NT2/D1 (cell line): ENCODE data around the gene RPH3AL.
"Not testable (repeated sequence)": the region's sequence is repeated elsewhere in the genome, so short reads cannot be mapped to it uniquely, and the experiment has no call there.

ENCODE experiments used
- DNase-seq: peaks from one replicate; pipeline ENCODE4 v3.0.0-alpha.2; 2011; ENCODE audit warnings: low read depth, low spot score
- H3K27me3 ChIP-seq: 2 replicates; pipeline ENCODE4 v1.6.0; 2011; ENCODE audit warnings: mild to moderate bottlenecking; ENCODE audit not compliant: insufficient read length, insufficient read depth
- H3K36me3 ChIP-seq: 2 replicates; pipeline ENCODE4 v1.6.1; 2011; ENCODE audit warnings: mild to moderate bottlenecking, low read length, mixed read lengths; ENCODE audit not compliant: insufficient read depth, insufficient read length
- H3K4me1 ChIP-seq: 2 replicates; pipeline ENCODE4 v1.5.1; 2011; ENCODE audit not compliant: insufficient read depth, insufficient read length
- H3K4me3 ChIP-seq: 2 replicates; pipeline ENCODE4 v1.5.1; 2011; ENCODE audit warnings: low read depth; ENCODE audit not compliant: insufficient read length
- H3K9ac ChIP-seq: 2 replicates; pipeline ENCODE4 v1.6.0; 2011; ENCODE audit warnings: low read depth; ENCODE audit not compliant: insufficient read length
- H3K9me3 ChIP-seq: 2 replicates; pipeline ENCODE4 v1.5.1; 2011; ENCODE audit warnings: mild to moderate bottlenecking, low read length; ENCODE audit not compliant: insufficient read depth
- SUZ12 ChIP-seq: IDR thresholded peaks from 2 replicates; pipeline ENCODE4 v1.6.1; 2011; ENCODE audit not compliant: insufficient read length, insufficient read depth; ENCODE audit errors: extremely low read depth
- YY1 ChIP-seq: IDR thresholded peaks from 2 replicates; pipeline ENCODE4 v1.6.1; 2011; ENCODE audit not compliant: insufficient read length, insufficient read depth
- ZNF274 ChIP-seq: IDR thresholded peaks from 2 replicates; pipeline ENCODE4 v1.6.1; 2011; ENCODE audit warnings: mild to moderate bottlenecking, low read depth, low read length

The RPH3AL gene

DNA sequence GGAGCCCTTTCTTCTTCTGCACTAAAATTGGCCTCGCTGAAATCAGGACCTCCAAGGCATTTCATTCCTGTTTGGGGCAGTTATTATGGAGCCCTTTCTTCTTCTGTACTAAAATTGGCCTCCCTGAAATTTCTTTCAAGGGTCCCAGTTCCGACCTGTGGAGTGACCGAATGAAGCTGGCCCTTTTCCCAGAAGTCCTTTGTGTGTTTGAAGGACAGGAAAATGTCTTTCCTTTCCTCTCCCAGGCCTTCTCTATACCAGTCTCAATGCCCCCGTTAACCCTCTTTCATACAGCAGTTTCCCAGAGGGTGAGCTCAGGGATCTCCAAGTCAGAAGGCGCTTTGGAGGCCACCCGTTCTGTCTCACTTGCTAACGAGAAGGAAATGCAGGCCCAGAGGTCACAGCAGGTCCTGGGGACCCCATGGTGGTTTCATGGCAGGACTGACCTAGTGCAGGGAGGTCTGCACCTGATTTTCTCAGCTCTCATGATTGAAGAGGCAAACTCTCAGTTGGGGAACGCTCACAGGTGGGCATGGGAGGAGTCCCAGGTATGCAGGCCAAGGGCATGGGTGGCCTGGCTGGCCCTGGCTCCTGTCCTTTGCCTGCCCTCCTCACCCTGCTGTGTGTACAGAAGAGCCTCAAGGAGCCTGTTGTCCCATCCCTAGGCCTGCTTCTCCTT is 134.0 kb downstream of the RPH3AL start:
- peaks cover 3% of the 10 kb centered on the region for H3K4me1 ChIP-seq
- no peak overlapping the region for H3K9ac ChIP-seq
- TF ChIP-seq ZNF274 (no peak), YY1 (no peak), SUZ12 (no peak)
- H3K36me3 ChIP-seq: peaks cover 4% of the 10 kb centered on the region
- no peak for DNase-seq
- no peak overlapping the region for H3K4me3 ChIP-seq
- H3K9me3 ChIP-seq: no peaks in the 10 kb centered on the region
- H3K27me3 ChIP-seq: no peaks in the 10 kb centered on the region

DNA sequence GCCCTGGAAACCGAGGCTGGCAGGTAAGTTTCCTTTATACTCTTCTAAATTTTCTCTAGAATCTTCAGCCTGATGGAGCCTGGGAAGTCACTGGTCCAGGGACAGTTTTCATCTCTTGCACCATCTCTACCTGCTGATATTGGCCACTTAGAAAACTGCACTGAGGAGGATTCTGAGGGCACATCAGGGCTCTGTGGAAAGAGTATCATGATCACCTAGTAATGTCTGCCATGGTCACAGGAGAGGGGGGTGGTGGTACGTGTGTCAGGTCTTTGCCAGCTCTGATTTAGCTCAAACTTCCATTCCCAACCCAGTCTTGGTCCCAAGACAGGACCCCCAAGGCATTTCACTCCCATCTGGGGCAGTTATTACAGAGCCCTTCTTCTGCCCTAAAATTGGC is 136.0 kb downstream of the RPH3AL start:
- Histone ChIP-seq H3K36me3 (peaks cover 16% of the 10 kb centered on the region), H3K9ac (no peak overlapping the region), H3K4me1 (peaks cover 3% of the 10 kb centered on the region), H3K4me3 (no peak overlapping the region), H3K9me3 (no peaks in the 10 kb centered on the region), H3K27me3 (no peaks in the 10 kb centered on the region)
- TF ChIP-seq ZNF274 (no peak), SUZ12 (no peak), YY1 (no peak)
- no peak for DNase-seq

- DNase-seq, H3K27me3 ChIP-seq: not testable (repeated sequence)
- TF ChIP-seq YY1: peak; percentile 85
These were observed 136.8 kb downstream of the RPH3AL start for GRCh38 chr17:215563-216478.

DNA sequence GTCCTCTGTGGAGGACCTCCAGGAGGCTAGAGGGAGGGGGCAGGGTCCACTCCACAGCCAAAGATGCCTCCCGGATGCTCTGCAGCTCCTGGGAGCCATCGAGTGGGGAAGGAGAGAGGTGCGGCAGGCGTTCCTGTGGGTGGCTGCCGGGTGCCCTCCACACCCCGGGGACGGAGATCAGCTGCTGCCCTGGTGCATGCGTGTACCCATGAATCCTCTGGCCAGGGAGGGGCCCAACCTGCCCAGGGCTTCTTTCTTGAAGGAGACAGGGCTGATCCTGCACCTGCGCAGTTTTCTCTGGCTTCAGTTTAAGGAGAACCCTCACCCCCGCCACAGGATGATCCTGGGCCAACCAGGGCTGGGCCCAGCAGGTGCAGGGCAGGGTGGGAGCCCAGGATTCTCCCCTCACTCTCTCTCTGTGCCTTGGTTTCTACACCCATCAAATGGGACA is 137.7 kb downstream of the RPH3AL start:
- peak overlapping the region; percentile 81 for H3K9ac ChIP-seq
- H3K36me3 ChIP-seq: peaks cover 21% of the 10 kb centered on the region
- peak overlapping the region; percentile 71 for H3K4me3 ChIP-seq
- no peak for DNase-seq
- H3K9me3 ChIP-seq: no peaks in the 10 kb centered on the region
- peaks cover 3% of the 10 kb centered on the region for H3K4me1 ChIP-seq
- H3K27me3 ChIP-seq: no peaks in the 10 kb centered on the region
- TF ChIP-seq ZNF274 (no peak), SUZ12 (no peak), YY1 (no peak)

More at GRCh38 chr17:215563-216478, 136.8 kb downstream of the RPH3AL start:
- H3K9me3 ChIP-seq, H3K4me1 ChIP-seq: not testable (repeated sequence)
- Histone ChIP-seq H3K4me3 (peak overlapping the region; percentile 71), H3K9ac (peak overlapping the region; percentile 81), H3K36me3 (peaks cover 19% of the 10 kb centered on the region)

DNA sequence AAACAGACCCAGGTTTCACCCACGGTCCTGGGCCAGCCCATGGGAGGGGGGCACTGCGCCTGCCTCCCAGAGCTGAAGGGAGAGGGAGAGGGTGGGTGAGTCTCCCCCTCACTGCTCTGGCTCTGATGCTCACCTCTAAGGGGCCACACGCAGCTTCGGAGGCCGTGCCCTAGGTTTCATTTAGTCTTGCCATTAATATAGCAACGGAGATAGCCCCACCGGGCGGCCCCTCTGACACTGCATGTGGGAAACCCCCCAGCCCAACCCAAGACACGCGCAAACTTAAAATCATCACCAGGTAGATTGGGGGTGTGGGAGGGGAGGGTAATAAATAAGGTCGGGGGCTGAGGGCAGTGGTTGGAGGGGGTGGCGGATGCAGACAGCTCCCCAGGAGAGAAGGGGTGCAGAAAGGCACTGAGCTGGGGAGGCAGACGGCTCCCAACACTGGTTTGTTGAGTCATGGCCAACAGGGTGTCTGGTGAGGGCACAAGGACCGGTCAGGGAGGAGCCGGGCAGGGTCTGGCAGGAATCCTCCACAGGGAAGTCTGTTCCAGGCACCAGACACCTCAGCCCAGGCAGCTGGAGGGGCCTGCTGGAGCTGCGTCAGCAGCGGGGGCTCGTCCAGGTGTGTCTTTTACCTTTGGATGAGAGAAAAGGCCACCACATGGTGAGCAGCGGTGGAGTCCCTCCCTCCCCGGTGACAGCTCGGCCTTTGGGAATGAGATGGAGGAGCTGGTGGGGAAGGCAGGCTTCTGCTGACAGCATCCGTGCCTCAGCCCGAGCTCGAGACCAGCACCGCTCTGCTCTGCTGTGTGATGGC is 139.1 kb downstream of the RPH3AL start:
- no peak overlapping the region for H3K4me3 ChIP-seq
- H3K4me1 ChIP-seq: peaks cover 3% of the 10 kb centered on the region
- DNase-seq: no peak
- no peaks in the 10 kb centered on the region for H3K27me3 ChIP-seq
- peaks cover 21% of the 10 kb centered on the region for H3K36me3 ChIP-seq
- TF ChIP-seq SUZ12: no peak
- no peak for TF ChIP-seq ZNF274
- TF ChIP-seq YY1: no peak
- no peak overlapping the region for H3K9ac ChIP-seq
- no peaks in the 10 kb centered on the region for H3K9me3 ChIP-seq

GRCh38 chr17:210402-210801 is 142.2 kb downstream of the RPH3AL start:
- H3K27me3 ChIP-seq: no peaks in the 10 kb centered on the region

More at GRCh38 chr17:210402-210801, 142.2 kb downstream of the RPH3AL start:
- no peak overlapping the region for H3K9ac ChIP-seq
- peaks cover 9% of the 10 kb centered on the region; the same call in 1 of the 2 replicates for H3K9me3 ChIP-seq
- peaks cover 21% of the 10 kb centered on the region for H3K36me3 ChIP-seq
- DNase-seq: no peak
- no peak for TF ChIP-seq ZNF274
- TF ChIP-seq YY1: no peak
- no peak for TF ChIP-seq SUZ12
- peaks cover 3% of the 10 kb centered on the region for H3K4me1 ChIP-seq
- no peak overlapping the region for H3K4me3 ChIP-seq
